CD4-positive, alpha-beta T cell treated with Interleukin-1 beta for 1 hour (primary cell): Measurements from ENCODE around the gene SH2D7.

ENCODE experiments used
- DNase-seq, 2 donors: peaks; one replicate each; pipeline ENCODE4 v3.0.0-alpha.2; 2020 to 2022

The SH2D7 gene

GRCh38 chr15:78104566-78105475 is 12.5 kb downstream of the SH2D7 start:
- DNase-seq, result no peak

- DNase-seq, result no peak
Measured at GRCh38 chr15:78105476-78106241, 13.3 kb downstream of the SH2D7 start.

GRCh38 chr15:78107471-78107870 is 15.1 kb downstream of the SH2D7 start:
- no peak for DNase-seq

- DNase-seq, result peak; percentile 87
Measured at GRCh38 chr15:78108300-78109084, 16.1 kb downstream of the SH2D7 start.

- DNase-seq, result no peak
Measured at GRCh38 chr15:78109156-78109555, 16.8 kb downstream of the SH2D7 start.

- no peak for DNase-seq
Measured at GRCh38 chr15:78110096-78110495, 17.7 kb downstream of the SH2D7 start.

- DNase-seq, result no peak
Measured at GRCh38 chr15:78110916-78111475, 18.6 kb downstream of the SH2D7 start.

GRCh38 chr15:78111788-78112187 is 19.4 kb downstream of the SH2D7 start:
- no peak for DNase-seq

- DNase-seq, result no peak
Measured at GRCh38 chr15:78112551-78112950, 20.2 kb downstream of the SH2D7 start.

GRCh38 chr15:78120523-78120922 is 28.2 kb downstream of the SH2D7 start:
- DNase-seq, result no peak

GRCh38 chr15:78125267-78125666 is 32.9 kb downstream of the SH2D7 start:
- DNase-seq, result no peak

GRCh38 chr15:78127882-78128281 is 35.5 kb downstream of the SH2D7 start:
- DNase-seq, result no peak

- DNase-seq, result no peak
Measured at GRCh38 chr15:78129077-78129750, 36.9 kb downstream of the SH2D7 start.

- no peak for DNase-seq
Measured at GRCh38 chr15:78129751-78130287, 37.5 kb downstream of the SH2D7 start.

- peak in 1 of 2 donors; percentile 47 for DNase-seq
Measured at GRCh38 chr15:78130466-78131294, 38.3 kb downstream of the SH2D7 start.

- DNase-seq, result peak; percentile 80 to 81
Measured at GRCh38 chr15:78131295-78132061, 39.1 kb downstream of the SH2D7 start, which contains the start of gene CIB2. Gene CIB2 (minus strand): TSS chr15:78131445. CDS start chr15:78131215, 230 bp downstream.

GRCh38 chr15:78133801-78134200 is 41.4 kb downstream of the SH2D7 start:
- no peak for DNase-seq

- no peak for DNase-seq
Measured at GRCh38 chr15:78139578-78139977, 47.2 kb downstream of the SH2D7 start.

GRCh38 chr15:78140292-78140691 is 47.9 kb downstream of the SH2D7 start:
- DNase-seq, result no peak

GRCh38 chr15:78142332-78142731 is 50.0 kb downstream of the SH2D7 start:
- no peak for DNase-seq
